BE2C (cell line): ENCODE data around the gene TYMS. TPM values are rescaled to one million over a fixed set of nuclear protein-coding genes. Genes with fewer than 3 reads are reported as not detected.

ENCODE experiments used
- DNase-seq: peaks from one replicate; pipeline ENCODE4 v3.0.0-alpha.2; 2020
- H3K27me3 ChIP-seq: fragments of 250-450 bp; sonication (Bioruptor Pico); 2 replicates; pipeline ENCODE4 v1.5.1; 2020; ENCODE audit warnings: mild to moderate bottlenecking
- H3K36me3 ChIP-seq: fragments of 250-450 bp; sonication (Bioruptor Pico); 2 replicates; pipeline ENCODE4 v1.5.1; 2020; ENCODE audit warnings: mild to moderate bottlenecking
- H3K4me1 ChIP-seq: fragments of 250-450 bp; sonication (Bioruptor Pico); 2 replicates; pipeline ENCODE4 v1.5.1; 2020
- H3K4me3 ChIP-seq: 2 replicates; pipeline ENCODE4 v1.5.1; 2011; ENCODE audit warnings: low read depth, low read length
- H3K9me3 ChIP-seq: fragments of 250-450 bp; sonication (Bioruptor Pico); 2 replicates; pipeline ENCODE4 v1.5.1; 2020
- polyA plus RNA-seq: library from polyadenylated mRNA; unstranded; fragments of >200 nt; gene quantifications from one replicate; pipeline ENCODE4 v1.2.1, GENCODE V29; 2012; ENCODE audit warnings: low read depth, missing spikeins; ENCODE audit not compliant: insufficient read length, insufficient read depth
- TF ChIP-seq, protein P1 (sequence below): IDR thresholded peaks from 2 replicates; pipeline ENCODE4 v1.5.1; 2012; ENCODE audit warnings: mild to moderate bottlenecking, low read depth, low read length

TYMS gene
- 14.8 TPM for polyA plus RNA-seq

DNA sequence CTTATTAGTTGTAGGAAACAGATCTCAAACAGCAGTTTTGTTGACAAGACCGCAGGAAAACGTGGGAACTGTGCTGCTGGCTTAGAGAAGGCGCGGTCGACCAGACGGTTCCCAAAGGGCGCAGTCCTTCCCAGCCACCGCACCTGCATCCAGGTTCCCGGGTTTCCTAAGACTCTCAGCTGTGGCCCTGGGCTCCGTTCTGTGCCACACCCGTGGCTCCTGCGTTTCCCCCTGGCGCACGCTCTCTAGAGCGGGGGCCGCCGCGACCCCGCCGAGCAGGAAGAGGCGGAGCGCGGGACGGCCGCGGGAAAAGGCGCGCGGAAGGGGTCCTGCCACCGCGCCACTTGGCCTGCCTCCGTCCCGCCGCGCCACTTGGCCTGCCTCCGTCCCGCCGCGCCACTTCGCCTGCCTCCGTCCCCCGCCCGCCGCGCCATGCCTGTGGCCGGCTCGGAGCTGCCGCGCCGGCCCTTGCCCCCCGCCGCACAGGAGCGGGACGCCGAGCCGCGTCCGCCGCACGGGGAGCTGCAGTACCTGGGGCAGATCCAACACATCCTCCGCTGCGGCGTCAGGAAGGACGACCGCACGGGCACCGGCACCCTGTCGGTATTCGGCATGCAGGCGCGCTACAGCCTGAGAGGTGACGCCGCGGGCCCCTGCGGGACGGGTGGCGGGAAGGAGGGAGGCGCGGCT, at the start of gene TYMS:
Gene TYMS (plus strand): TSS at position 343 of the 690 bp plus-strand sequence. CDS start 90 bp downstream, at position 433.
- TF ChIP-seq, protein P1, sequence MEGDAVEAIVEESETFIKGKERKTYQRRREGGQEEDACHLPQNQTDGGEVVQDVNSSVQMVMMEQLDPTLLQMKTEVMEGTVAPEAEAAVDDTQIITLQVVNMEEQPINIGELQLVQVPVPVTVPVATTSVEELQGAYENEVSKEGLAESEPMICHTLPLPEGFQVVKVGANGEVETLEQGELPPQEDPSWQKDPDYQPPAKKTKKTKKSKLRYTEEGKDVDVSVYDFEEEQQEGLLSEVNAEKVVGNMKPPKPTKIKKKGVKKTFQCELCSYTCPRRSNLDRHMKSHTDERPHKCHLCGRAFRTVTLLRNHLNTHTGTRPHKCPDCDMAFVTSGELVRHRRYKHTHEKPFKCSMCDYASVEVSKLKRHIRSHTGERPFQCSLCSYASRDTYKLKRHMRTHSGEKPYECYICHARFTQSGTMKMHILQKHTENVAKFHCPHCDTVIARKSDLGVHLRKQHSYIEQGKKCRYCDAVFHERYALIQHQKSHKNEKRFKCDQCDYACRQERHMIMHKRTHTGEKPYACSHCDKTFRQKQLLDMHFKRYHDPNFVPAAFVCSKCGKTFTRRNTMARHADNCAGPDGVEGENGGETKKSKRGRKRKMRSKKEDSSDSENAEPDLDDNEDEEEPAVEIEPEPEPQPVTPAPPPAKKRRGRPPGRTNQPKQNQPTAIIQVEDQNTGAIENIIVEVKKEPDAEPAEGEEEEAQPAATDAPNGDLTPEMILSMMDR, result no peak
- peak; percentile 74 for DNase-seq
- H3K4me1 ChIP-seq, result no peaks in the 10 kb centered on the region
- H3K9me3 ChIP-seq, result no peaks in the 10 kb centered on the region
- peak within 1 kb of the TSS; percentile 71 for H3K4me3 ChIP-seq
- H3K36me3 ChIP-seq, result peaks cover 35% of the 10 kb centered on the region
- no peaks in the 10 kb centered on the region for H3K27me3 ChIP-seq

DNA sequence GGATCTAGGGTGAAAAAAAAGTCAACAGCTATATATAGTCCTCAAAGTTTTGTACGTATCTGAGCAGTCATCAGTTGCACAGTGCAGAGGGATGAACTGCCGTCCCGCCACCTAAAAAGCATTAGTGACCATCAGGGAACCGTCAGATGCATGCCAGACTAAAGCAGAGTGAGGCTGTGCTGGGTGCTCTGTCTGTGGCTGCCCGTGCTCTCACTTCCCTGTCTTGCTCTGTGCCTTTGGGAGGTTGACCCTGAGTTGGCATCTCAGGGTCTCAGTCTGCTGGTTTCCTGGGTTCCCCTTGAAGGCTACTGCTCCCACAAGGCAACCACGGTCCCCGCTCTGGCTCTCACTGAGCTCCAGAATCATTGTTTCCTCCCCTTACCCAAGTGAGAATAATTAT, 49.5 kb upstream of the TYMS start:
- TF ChIP-seq, protein P1, result no peak
- no peaks in the 10 kb centered on the region for H3K36me3 ChIP-seq
- no peaks in the 10 kb centered on the region for H3K27me3 ChIP-seq
- H3K9me3 ChIP-seq, result no peaks in the 10 kb centered on the region
- H3K4me1 ChIP-seq, result no peaks in the 10 kb centered on the region
- H3K4me3 ChIP-seq, result no peak overlapping the region
- DNase-seq, result no peak

DNA sequence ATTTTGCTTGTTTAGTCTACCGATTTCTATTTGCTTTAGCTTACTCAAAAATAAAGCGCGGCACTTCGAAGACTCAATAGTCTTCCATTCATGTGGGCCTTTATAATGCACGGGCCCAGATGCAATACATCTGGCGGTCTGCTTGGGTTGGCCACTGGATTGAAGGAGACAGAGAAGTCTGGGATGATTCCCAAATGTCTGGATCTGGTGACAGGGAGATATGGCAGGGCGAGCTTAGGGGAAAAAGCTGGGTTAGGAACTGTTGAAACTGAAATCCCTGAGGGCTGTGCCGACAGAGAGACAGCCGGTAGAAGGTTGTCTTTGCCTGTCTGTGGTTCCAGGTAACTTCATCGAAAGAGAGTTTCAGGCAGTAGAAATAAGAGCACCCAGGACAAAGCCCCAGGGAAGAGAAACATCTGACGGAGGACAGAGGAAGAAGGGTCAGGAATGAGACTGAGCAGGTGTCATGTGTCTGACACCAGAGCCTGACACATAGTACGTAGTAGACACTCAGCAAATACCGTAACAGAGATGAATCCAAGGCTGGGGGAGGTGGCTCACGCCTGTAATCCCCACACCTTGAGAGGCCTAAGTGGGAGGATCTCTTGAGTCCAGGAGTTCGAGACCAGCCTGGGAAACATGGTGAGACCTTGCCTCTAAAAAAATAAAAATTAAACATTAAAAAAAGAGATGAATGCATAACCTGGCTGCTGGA, 47.1 kb upstream of the TYMS start:
- Histone ChIP-seq H3K27me3 (no peaks in the 10 kb centered on the region), H3K9me3 (no peaks in the 10 kb centered on the region), H3K4me1 (no peaks in the 10 kb centered on the region), H3K36me3 (no peaks in the 10 kb centered on the region), H3K4me3 (no peak overlapping the region)
- TF ChIP-seq, protein P1, result no peak
- DNase-seq, result no peak

DNA sequence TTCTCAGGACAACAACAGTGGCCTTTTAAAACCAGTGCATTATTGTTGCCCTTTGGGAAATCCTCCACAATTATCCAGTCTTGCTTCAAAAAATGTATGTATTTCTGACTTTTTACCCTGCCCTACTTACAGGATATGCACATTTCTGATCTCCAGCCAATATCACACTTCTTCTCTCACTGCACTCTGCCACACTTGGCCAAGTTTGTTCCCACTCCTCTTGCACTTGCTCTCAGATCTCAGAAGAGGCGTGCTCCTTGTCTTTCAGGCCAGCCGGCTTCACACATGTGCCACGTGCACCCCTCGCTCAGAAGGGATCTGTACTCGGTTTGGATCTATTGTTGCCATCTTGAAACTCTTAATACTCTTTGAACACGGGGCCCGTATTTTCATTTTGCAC, 45.3 kb upstream of the TYMS start:
- no peak for DNase-seq
- TF ChIP-seq, protein P1, result no peak
- Histone ChIP-seq H3K27me3 (no peaks in the 10 kb centered on the region), H3K9me3 (no peaks in the 10 kb centered on the region), H3K36me3 (no peaks in the 10 kb centered on the region), H3K4me3 (no peak overlapping the region), H3K4me1 (no peaks in the 10 kb centered on the region)

DNA sequence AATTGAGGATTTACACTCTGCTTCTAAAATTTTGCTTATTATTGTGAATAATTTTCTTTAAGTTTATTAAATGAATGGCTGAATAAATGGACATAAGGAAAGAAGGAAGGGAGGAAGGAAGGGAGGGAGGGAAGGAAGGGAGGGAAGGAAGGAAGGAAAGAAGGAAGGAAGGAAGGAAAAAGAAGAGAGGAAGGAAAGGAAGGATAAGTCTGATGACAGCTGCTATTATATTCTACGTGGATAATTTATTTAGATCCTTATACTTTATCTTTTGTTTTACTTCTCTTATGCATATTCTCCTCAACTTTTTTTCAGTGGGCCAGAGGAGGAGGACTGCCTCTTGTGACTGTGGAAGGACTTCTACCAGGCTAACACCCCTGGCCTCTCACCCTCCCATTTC, 43.3 kb upstream of the TYMS start:
- Histone ChIP-seq H3K9me3 (no peaks in the 10 kb centered on the region), H3K4me1 (no peaks in the 10 kb centered on the region), H3K36me3 (no peaks in the 10 kb centered on the region), H3K27me3 (peaks cover 6% of the 10 kb centered on the region), H3K4me3 (no peak overlapping the region)
- TF ChIP-seq, protein P1, result no peak
- DNase-seq, result no peak

DNA sequence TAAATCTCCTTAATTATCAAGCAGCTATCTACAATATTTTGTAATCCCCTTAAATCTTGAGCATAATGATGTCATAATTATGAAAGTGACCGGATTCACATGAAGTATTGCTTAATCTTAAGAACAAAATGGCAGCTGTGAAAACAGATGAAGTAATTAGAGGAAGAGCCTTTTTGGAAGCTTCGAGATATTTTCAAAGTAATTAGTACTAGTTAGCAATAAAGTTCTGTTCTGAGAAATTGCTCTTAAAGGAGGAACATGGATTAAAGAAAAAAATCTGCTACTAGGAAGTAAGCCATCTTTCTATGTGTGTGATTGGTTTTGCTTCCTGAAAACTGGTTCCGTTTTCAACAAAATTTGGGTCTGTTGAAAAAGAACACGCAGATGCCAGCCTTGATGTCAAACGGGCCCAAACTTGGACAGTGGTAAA, 42.3 kb upstream of the TYMS start:
- Histone ChIP-seq H3K4me1 (no peaks in the 10 kb centered on the region), H3K27me3 (peaks cover 6% of the 10 kb centered on the region), H3K36me3 (no peaks in the 10 kb centered on the region), H3K4me3 (no peak overlapping the region), H3K9me3 (no peaks in the 10 kb centered on the region)
- no peak for DNase-seq
- TF ChIP-seq, protein P1, result no peak
